HG03354 (cell line): ENCODE results near the gene VSIG10L2.
"Not testable (repeated sequence)": the region's sequence is repeated elsewhere in the genome, so short reads cannot be mapped to it uniquely, and the experiment has no call there.

Source experiments
- ATAC-seq: cut with Tn5 transposase; IDR thresholded peaks from one replicate; pipeline ENCODE4 v1.9.1; 2021; ENCODE audit warnings: mild to moderate bottlenecking; ENCODE audit not compliant: unreplicated experiment, poor library complexity, severe bottlenecking

The VSIG10L2 gene

DNA sequence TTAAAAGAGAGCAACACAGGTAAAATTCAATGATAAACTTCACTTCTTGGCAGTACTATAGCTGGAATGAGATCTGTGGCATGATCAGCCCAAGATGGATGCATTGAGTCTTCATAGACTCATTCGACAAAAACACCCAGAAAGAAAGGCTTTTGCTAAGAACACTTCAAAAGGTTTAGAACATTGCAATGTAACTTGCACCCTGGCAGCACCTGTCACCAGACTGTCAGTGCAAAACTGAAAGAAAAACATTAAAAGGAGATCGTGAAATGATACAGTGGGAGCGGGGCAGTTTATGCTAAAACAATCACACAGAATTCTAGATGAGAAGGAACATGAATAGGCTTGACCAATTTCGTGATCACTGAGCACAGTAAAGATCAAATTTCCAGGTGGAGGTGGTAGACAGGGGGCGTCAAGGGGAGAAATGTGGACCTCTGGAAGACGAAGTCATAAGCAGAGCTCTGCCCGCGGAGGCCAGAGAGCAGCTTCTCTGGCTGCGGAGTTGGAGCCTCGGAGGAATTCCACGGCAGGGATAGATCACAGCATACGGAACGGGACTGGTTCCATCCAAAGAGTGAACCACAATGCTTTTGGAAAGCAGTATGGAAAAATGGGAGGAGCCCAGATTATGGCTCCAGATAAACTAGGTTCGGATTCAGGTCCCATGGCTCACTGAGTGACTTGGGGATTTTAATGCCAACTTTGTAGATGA lies 11.9 kb downstream of the VSIG10L2 start:
- ATAC-seq, result no peak

DNA sequence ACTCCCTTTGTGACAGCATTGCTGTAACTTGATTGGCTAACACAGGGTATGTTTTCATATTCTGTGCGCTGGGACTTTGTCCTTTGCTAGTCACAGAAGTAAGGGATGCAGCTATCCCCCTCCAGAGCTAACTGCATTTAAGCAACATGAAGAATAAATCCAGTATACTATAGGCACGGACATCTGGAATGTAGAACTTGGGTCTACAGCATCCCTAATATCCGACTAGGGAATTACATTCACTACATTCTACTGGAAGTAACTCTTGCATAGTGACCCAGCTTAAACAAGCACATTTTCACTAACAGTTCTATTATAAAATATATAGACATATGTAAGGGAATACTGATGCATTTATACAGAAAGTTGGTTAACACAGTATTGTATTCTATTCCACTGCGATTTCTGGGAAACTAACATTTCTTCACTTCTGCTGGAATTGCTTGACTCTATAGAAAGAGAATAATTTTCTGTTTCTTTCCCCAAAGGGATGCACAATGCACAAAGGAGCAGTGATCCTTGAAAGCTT lies 13.1 kb downstream of the VSIG10L2 start:
- ATAC-seq, result no peak

- no peak for ATAC-seq
Measured at GRCh38 chr11:125959511-125959910, 13.7 kb downstream of the VSIG10L2 start.

DNA sequence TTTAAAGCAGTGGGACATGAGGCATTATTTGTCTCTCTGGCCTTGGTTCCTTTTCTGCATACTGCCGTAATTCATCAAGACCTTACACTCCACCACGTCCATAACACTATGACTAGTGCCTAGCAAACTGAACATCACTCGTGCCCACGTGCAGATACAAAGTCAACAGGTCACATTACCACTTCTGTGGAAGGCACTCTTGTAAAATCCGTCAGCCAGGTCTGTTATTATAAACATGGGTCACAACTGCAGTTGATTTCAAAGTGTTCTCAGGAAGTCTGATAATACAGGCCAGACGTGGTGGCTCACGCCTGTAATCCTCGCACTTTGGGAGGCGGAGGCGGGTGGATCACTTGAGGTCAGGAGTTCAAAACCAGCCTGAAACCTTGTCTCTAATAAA lies 14.1 kb downstream of the VSIG10L2 start:
- no peak for ATAC-seq

- ATAC-seq, result no peak
Measured at GRCh38 chr11:125960771-125961170, 14.9 kb downstream of the VSIG10L2 start.

DNA sequence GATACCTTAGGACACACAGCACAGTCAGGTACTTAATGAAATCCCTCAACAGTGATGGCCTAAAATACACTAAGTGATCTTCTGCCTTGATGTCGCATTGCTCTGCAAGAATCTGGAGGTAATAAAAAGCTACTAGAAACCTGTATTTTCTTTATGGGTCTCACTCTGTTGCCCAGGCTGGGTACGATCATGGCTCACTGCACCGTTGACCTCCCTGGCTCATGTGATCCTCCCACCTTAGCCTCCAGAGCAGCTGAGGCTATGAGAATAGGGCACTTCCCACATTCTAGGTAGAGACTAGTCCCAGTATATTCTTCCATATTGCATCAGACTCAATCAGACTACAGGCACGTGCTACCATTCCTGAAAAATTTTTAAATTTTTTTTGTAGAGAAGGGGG lies 21.7 kb downstream of the VSIG10L2 start:
- no peak for ATAC-seq

DNA sequence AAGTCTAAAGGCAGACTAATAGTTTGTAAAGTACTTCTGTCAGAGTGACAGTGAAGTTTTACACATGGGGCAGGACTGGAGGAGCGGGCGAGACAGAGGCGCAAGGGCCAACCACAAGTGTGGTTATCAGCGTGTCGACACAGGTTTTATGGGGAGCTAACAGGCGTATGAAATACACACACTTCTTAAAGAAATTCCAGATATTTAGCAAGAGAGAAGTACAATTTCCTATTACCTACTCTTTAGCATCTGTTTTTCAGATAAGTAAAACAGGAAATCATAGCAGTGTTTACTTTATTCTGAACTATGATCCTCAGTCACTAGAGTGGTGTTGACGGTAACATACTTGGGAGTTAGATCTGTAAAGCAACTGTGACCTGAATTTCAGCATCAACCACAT lies 22.5 kb downstream of the VSIG10L2 start:
- ATAC-seq, result no peak

GRCh38 chr11:125971618-125972017 lies 25.8 kb downstream of the VSIG10L2 start:
- no peak for ATAC-seq

DNA sequence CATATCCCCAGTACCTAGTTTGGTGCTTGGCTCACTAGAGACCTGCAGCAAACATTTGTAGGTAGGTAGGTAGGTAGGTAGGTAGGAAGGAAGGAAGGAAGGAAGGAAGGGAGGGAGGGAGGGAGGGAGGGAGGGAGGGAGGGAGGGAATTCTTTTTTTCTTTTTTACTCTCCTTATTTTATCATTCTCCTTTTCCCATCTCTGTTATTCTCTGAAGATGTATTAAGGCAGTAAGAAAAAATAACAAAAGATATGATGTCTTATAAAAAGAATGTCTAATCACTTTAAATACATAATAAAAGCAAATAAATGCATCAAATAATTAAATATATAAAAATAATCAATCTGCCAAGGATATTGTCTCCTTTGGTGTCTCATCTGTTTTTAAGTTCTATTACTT lies 28.4 kb downstream of the VSIG10L2 start:
- no peak for ATAC-seq

DNA sequence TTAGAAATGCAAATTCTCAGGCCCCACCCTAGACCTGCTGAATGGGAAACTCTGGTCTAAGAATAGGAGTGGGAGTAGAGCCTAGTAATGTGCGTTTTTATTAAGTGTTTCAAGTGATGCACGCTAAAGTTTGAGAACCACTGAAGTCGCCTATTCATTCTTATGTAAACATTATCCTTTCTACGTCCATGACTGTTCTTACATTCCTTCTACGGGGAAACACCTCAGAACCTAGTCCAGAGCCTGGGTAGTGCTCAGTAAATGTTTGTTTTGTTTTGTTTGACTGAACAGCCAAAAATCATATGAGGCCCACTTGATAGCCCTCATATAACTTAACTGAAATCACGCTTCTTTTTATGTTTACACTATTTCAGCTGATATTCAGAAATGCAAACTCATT lies 29.8 kb downstream of the VSIG10L2 start:
- no peak for ATAC-seq

DNA sequence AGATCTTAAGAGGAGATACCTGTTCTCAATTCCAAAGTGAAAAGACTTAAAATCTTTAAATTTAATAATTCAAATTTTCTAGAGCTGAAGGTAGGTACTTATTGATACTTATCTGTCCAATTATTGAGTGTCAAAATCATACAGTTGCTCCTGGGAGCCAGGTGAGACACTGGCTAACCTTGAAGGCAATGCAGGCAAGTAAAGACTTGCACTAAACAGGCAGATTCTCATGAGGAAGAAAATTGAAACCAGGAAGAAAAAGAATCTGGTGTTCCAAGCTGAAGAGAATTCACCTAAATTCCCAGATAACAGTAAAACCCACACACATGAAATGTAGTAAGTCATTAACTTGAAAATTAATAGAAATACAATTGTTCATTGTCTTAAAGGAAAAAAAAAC lies 30.3 kb downstream of the VSIG10L2 start:
- no peak for ATAC-seq

DNA sequence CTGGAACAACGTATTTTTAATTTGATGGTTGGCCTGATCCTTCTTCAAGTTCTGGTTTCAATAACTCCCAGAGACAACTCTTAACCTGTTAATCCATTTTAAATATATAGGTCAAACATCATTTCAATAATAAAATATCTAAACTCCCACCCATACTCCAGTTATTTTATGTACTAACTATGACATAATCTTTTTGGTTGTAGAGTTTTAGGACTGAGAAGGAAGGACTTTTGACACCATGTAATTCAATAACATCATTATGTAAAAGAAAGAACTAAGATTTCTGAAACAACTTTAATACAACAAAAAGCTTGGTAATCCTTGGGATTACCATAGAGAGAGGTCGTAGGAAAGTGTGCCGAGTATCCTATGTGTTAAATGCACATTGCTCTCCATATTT lies 31.5 kb downstream of the VSIG10L2 start:
- no peak for ATAC-seq

- no peak for ATAC-seq
Measured at GRCh38 chr11:125978181-125978716, 32.4 kb downstream of the VSIG10L2 start.

GRCh38 chr11:125978778-125979407 lies 33.0 kb downstream of the VSIG10L2 start:
- no peak for ATAC-seq

- ATAC-seq, result no peak
Measured at GRCh38 chr11:125979511-125979910, 33.7 kb downstream of the VSIG10L2 start.

DNA sequence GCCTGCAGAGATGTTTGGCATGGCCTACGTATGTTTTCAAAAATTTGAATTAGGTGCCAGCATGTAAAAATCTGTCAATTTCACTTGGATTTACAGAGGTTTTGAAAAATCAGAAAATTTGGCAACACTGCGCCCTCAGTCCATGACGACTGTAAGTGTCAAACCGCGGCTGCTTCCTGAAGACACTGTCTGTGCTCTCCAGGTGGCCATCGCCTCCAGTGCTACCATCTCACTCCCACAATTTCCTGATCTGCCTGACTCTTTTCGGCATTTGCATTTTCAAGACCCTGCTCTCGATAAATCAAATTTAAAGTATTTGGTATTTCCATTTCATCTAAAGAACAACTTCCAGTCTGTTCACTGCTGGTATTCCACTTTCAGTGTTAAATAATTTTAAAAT lies 34.6 kb downstream of the VSIG10L2 start:
- ATAC-seq, result no peak

DNA sequence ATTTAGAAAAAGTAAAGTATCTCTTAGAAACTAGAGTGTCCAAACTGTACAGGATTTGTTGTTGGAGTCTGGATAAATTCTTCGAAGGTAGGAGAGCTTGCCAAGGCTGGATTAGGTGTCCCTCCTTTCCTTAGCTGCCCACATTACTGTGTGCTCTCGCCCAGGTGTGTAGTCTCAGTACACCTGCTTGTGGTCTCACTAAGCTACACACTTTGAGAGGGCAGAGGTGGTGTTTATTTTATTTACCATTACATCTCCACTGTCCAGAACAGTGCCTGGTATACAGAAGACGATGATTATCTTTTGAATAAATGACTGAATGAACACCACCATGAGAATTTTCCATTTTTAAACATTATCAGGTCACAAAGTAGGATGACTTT lies 36.5 kb downstream of the VSIG10L2 start:
- no peak for ATAC-seq

DNA sequence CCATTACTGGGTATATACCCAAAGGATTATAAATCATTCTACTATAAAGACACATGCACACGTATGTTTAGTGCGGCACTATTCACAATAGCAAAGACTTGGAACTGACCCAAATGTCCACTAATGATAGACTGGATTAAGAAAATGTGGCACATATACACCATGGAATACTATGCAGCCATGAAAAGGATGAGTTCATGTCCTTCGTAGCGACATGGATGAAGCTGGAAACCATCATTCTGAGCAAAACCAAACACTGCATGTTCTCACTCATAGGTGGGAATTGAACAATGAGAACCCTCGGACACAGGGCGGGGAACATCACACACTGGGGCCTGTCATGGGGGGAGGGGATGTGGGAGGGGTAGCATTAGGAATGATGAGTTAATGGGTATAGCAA lies 40.1 kb downstream of the VSIG10L2 start:
- ATAC-seq, result not testable (repeated sequence)

- ATAC-seq, result no peak
Measured at GRCh38 chr11:125987066-125987641, 41.3 kb downstream of the VSIG10L2 start.

- no peak for ATAC-seq
Measured at GRCh38 chr11:125990244-125990643, 44.4 kb downstream of the VSIG10L2 start.

GRCh38 chr11:125992893-125993292 lies 47.0 kb downstream of the VSIG10L2 start:
- no peak for ATAC-seq
